KOPT-K1 (cell line): ENCODE results near the gene DOCK9.

Experiments used
- H3K27ac ChIP-seq: fragments of 200-600 bp; sonication (generic); 2 replicates; pipeline ENCODE4 v1.5.1; 2016; ENCODE audit warnings: antibody characterized with exemption, mild to moderate bottlenecking, low read depth, low read length; ENCODE audit not compliant: poor library complexity, severe bottlenecking
- H3K36me3 ChIP-seq: fragments of 200-600 bp; sonication (generic); 2 replicates; pipeline ENCODE4 v1.5.1; 2017; ENCODE audit warnings: antibody characterized with exemption, mild to moderate bottlenecking, low read length, moderate library complexity; ENCODE audit not compliant: insufficient read depth
- H3K9me3 ChIP-seq: fragments of 200-600 bp; sonication (generic); 2 replicates; pipeline ENCODE4 v1.5.1; 2017; ENCODE audit warnings: antibody characterized with exemption, low read length, mild to moderate bottlenecking; ENCODE audit not compliant: insufficient read depth, poor library complexity, severe bottlenecking

DOCK9 gene

DNA sequence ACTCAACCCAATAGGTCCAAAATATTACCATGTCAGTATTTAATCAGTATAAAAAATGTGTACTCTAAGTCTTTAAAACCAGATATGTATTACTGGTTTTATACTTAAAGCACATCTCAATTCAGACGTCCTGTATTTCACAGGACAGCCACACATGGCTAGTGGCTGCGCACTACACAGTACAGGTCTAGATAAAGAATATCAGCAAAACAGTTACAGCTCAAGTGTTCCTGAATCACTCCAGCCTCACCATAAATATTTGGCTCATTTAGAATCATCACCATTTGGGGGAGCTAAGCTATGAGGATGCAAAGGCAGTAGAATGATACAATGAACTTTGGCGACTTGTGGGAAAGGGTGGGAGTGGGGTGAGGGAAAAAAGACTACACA, 89.0 kb downstream of the DOCK9 start:
- Histone ChIP-seq H3K27ac (no peak overlapping the region), H3K9me3 (no peaks in the 10 kb centered on the region), H3K36me3 (peaks cover 9% of the 10 kb centered on the region; the same call in 1 of the 2 replicates)

DNA sequence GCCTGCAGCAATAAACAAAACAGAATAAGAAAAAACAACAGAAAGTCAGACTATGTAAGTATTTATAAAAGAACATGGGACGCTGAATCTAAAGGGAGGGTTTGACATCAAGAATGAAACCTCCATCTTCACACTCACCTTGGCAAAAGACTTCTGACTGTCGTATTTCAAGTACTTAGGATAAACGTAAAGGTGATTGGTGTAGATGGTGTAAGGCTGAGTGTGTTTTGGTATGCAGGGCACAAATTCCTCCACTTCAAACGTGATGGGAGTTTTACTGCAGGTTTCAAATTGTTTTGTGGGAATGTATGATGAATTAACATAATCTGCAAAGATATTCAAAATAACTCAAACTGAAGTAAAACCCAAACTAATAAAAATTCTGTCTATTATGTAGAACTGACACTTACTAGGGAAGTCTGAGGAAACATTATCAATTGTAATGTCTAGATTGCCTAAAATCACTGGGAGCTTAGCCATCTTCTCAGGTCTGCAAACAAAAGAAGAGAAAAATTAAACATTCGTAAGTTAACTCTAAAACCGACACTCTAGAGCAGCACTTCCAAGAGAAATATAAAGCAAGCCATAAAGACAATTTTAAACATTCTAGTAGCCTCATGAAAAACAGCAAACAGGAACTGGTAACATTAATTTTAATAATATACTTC, 89.5 kb downstream of the DOCK9 start:
- Histone ChIP-seq H3K27ac (no peak overlapping the region), H3K9me3 (no peaks in the 10 kb centered on the region), H3K36me3 (peaks cover 13% of the 10 kb centered on the region; the same call in 1 of the 2 replicates)

DNA sequence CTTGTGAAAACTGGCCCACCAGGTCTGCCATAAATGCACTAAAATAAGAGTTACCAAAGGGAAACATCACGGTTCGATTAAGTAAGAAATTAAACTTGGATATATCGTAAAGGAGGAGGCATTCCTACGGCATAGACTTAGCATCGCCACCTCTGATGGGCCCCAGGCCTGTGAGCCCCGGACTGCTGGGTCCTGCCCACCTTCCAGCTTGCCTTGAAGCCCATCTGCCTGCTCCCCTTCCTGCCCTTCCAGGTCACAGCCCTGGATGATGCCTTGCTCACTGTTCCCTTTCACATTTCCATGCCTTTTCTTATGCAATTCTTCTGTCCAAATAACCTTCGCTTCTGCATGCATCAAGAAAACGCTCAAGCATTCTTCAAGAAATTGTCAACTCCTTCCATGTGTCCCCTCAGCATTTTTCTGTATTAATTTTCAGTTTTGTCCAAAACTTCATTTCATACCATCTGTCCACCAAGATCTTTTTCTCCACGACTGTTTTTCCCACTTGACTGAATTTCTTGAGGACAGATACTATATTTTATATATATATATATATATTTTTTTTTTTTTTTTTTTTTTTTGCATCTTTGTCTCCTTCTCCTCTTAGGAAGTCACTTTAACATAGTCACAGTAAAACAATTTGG, 91.2 kb downstream of the DOCK9 start:
- no peak overlapping the region for H3K27ac ChIP-seq

DNA sequence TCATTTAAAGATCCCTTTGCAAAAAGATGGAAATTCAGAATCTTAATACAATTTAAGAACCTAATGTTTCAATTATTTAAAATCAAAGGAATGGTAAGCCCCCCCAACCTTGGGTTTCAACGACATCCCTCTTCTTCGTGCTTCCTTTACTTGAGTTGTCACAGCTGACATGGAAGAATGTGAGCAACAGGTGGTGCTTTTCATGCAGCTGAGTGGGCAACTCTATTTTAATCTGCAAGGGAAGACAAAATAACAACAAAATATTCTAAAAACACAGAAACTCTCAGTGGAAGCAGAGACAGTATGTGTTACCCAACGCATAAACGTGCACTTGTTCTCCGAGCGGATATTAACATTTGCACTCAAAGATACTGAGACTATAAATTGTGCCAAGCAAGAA, 92.3 kb downstream of the DOCK9 start:
- H3K9me3 ChIP-seq: no peaks in the 10 kb centered on the region
- peaks cover 32% of the 10 kb centered on the region; the same call in 1 of the 2 replicates for H3K36me3 ChIP-seq
- H3K27ac ChIP-seq: no peak overlapping the region

More for the DNA sequence above, 91.2 kb downstream of the DOCK9 start:
- Histone ChIP-seq H3K9me3 (no peaks in the 10 kb centered on the region), H3K36me3 (peaks cover 24% of the 10 kb centered on the region; the same call in 1 of the 2 replicates)

DNA sequence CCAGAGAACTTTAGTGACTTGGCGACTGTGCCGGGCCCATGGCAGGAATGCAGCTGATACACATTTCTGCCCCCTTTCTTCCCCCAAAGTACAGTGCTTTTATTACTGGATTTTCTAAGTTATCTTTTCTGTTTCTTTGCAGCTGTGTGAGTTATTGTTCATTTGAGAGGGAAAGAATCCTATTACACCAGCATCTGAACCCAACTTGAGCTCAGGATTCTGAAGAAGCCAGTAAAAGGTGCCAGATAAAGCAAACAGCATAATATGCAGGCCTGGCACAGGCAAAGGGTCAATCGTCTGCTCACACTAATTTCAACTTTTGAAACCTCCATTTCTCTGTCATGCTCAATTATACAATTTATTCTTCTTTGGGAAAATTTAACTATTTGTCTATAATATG, 93.9 kb downstream of the DOCK9 start:
- H3K27ac ChIP-seq: no peak overlapping the region

DNA sequence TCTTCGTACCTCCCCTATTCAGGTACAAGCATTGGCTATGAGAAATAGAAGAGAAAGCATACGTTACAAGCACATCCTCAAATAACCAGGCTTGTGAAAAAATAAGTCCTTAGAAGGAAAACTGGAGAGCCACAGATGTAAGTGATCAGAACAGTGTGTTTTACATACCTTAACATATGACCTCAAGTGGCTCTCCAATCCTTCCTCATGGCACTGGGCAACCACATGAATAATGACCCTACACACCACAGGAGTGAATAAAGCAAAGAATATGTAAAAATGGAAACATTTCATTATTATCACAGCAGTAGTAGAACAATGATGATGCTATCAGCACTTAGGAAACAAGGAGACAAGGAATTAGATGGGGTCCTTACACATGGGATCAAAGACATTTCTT, 96.5 kb downstream of the DOCK9 start:
- peaks cover 51% of the 10 kb centered on the region; the same call in 1 of the 2 replicates for H3K36me3 ChIP-seq
- H3K9me3 ChIP-seq: no peaks in the 10 kb centered on the region
- H3K27ac ChIP-seq: no peak overlapping the region

More for the DNA sequence above, 93.9 kb downstream of the DOCK9 start:
- Histone ChIP-seq H3K9me3 (no peaks in the 10 kb centered on the region), H3K36me3 (peaks cover 48% of the 10 kb centered on the region; the same call in 1 of the 2 replicates)

DNA sequence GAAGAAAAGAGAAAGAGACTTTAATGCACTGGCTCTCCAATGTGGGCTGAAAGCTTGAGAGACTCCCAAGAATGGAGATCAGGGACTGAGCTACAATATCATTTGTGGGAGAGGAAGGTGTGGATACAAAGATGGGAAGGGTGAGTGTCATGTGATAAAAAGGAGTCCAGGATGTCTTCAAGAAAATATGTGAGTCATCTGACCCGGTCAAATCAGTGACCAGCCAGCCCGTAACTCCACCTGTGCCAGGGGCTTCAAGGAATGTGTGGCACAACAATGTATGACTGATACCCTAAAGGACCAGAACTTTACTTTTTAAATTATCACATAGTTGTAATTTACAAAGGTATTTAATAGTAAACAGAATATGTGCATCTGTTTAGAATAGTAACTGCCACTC, 97.2 kb downstream of the DOCK9 start:
- no peak overlapping the region for H3K27ac ChIP-seq
- H3K9me3 ChIP-seq: no peaks in the 10 kb centered on the region
- H3K36me3 ChIP-seq: peaks cover 51% of the 10 kb centered on the region; the same call in 1 of the 2 replicates

DNA sequence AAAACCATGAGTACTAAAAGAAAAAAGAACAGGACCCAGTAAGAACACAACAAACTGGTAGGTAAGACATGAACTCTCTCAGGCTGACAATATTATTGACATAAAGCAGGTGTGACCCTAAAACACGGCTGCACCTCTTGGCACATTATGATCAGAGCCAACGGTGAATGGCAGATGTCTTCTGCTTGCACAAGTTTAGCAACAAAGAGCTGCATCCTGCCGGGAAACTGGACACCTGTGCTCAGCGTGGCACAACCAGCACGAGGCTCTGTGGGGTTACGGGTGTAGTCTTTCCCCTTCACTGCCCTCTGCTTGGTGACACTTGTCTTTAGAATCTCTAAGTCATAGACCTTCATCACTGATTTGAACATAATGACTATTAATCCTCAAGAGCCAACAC, 97.9 kb downstream of the DOCK9 start:
- Histone ChIP-seq H3K9me3 (no peaks in the 10 kb centered on the region), H3K36me3 (peaks cover 48% of the 10 kb centered on the region; the same call in 1 of the 2 replicates), H3K27ac (no peak overlapping the region)

DNA sequence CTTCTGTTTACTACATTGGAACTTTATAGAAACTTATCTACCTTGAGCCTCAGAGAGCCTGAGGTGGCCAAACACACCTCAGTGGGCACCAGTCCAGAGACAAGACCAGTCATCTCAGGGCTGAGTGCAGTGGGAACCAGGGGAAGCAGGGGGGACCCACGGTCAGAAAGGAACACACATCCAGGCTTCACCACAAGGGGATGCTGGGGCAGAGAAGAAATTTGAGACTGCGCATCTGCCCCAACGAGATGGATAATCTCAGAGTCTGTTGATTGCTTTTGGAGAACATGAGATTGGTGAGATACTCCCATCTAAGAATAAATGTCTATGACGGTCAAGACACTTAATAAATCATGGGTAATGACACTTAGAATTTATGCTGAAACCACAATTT, 98.7 kb downstream of the DOCK9 start:
- peaks cover 44% of the 10 kb centered on the region; the same call in 1 of the 2 replicates for H3K36me3 ChIP-seq
- H3K27ac ChIP-seq: no peak overlapping the region
- H3K9me3 ChIP-seq: no peaks in the 10 kb centered on the region

DNA sequence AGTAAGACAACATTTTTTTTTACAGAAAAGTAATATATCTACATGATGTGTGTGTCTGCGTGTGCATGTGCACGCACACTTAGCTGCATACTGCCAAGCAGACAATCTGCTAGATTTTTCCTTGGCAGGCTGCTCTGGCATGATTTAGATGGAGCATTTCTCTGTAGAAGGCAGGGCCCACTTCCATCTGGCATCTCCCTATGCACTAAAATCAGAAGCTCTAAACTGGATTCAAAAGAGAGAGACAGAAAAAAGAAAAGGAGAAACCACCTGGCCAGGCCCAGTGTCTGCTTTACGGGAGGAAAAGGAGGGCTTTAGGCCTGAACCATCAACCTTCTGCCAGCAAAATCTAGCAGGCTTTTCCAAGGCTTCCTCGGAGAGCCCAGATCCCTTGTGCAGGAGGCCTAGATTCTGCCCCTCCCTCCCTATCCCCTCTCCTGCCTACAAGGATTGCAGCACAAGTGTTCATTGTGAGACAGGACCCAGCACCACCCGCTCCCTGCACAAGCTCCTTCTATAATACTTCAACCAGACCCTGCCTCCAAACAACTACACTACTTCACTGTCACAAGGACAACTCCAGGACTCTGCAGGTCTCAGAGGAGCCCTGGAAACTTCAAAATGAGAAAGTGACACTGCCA, 99.3 kb downstream of the DOCK9 start:
- H3K36me3 ChIP-seq: peaks cover 39% of the 10 kb centered on the region; the same call in 1 of the 2 replicates
- no peak overlapping the region for H3K27ac ChIP-seq
- H3K9me3 ChIP-seq: peaks cover 3% of the 10 kb centered on the region

DNA sequence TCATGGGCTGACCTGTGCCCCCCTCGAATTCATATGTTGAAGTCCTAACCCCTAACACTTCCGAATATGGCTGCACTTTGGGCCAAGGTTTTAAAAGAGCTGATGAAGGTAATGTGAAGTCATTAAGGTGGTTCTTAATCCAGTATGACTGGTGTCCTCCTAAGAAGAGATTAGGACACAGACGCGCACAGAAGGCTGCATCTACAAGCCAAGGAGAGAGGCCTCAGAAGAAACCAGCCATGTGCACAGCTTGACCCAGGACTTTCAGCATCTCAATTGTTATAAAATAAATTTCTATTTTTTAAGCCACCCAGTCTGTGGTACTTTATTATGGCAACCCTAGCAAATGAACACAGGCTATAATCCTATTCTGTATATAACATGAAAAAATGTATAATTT, 99.9 kb downstream of the DOCK9 start:
- H3K27ac ChIP-seq: no peak overlapping the region
- peaks cover 9% of the 10 kb centered on the region for H3K9me3 ChIP-seq
- H3K36me3 ChIP-seq: peaks cover 40% of the 10 kb centered on the region; the same call in 1 of the 2 replicates

DNA sequence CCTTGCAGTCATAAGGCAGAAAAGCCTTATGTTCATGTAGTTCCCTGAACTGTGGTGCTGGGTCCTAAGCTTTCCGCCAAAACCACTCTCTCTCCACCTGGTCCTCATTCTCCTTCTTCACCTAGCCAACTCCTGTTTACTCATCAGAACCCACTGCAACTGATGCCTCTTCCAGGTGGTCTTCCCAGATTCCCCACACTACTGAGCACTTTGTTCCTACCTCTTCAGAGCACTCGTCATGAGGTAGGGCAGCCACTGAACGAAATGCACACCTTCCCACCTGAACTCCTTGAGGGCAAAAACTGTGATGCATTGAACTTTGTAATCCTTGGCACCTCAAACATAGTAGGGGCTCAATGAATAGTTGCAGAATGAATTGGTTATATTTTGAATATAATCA, 100.4 kb downstream of the DOCK9 start:
- Histone ChIP-seq H3K9me3 (peaks cover 10% of the 10 kb centered on the region), H3K27ac (no peak overlapping the region), H3K36me3 (peaks cover 36% of the 10 kb centered on the region; the same call in 1 of the 2 replicates)

DNA sequence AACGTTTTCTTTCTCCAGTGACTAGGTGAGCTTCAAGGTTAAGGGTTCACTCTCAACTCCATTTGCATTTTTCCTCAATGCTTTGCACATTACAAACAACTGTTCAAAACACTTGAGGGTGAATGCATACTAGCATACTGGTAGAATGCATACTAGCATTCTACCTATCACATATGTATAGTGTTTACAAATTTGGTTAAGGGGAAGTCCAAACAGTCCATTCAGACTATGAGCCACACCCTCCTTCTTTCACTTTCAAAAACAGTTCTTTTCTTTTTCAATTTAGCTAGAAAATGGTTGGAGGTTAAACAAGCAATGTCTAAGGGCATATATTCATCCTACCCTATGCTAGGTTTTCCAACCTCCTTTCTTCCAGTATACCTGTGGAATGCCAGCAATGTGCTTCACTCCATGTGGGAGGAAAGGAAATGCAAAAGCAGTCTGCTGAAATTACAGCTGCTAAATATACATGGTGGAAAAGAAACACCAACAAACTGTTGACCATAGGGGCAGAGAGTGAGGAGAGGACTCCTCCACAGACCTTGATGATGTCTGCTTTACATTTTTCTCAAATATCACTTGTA, 102.6 kb downstream of the DOCK9 start:
- Histone ChIP-seq H3K9me3 (peaks cover 10% of the 10 kb centered on the region), H3K36me3 (peaks cover 22% of the 10 kb centered on the region; the same call in 1 of the 2 replicates), H3K27ac (no peak overlapping the region)

DNA sequence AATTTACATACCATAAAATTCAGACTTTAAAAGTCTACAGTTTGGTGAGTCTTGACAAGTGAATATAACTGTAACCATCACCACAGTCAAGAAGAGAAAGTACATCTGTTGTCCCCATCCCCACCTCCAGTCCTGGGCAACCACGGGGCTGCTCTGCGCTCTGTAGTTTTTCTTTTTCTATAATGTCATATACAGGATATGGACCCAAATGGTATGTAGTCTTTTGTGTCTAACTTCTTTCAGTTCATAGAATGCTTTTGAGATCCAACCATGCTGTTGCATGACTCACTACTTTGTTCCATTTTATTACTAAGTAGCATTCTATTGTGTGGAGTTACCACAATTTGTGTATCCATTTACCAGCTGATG, 103.9 kb downstream of the DOCK9 start:
- Histone ChIP-seq H3K27ac (no peak overlapping the region), H3K36me3 (peaks cover 10% of the 10 kb centered on the region; the same call in 1 of the 2 replicates), H3K9me3 (peaks cover 10% of the 10 kb centered on the region)
